ENCODE measurements around the gene NUDT11. TPM values are rescaled to one million over a fixed set of nuclear protein-coding genes. Genes with fewer than 3 reads are reported as not detected.

Gene NUDT11
- total and polyA plus RNA-seq, 10 of the 15 experiments (the other 5 are each of a cell fraction or from before 2014, with no cell fraction given), result 0.06 TPM; not detected in 9

DNA sequence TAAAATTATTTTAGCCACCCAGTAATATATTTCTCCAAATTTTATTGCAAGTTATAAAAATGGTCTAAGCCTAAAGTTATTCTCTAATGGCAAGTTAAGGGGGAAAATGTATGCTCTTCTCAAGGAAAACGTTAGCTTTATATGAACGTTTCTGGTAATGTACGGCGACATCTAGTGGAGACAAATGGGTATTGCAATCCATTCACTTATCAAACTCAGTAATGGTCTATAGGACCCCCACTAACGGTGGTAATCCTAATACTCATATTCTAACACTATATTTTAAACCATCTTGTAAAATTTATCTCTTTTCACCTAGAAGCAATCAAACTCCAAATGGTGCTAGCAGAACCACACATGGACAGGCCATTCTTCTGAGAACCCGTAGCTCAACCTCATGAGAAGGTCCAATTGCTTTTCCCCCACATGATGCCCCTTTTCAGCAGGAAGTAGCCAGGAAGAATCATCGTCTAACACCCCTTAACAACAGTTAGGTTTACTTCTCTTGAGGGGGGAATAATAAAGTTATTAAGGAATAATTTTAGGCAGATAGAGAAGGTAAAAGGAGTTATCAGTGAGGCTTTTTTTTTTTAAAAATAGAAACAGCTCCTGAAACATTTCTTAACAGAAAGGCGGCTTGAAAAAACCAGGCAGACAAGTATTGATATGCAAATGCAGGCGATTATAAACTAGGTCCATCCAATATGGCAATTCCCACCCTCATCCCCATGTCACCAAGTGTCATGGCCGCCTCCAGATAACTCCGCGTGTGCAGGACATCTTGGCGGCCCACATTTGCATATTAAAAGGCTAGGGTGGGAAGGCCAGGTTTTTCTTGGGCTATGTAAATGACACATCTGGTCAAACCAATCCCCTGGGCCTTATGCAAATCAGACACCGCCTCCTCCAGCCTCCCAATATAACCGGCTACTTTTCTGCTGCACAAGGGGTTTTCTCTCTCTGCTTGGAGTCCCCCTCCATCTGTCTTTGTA lies 35.0 kb downstream of the NUDT11 start:
- BruUV-seq (replicated peaks), result no TSS peak
- H3K9me3 ChIP-seq (replicated peaks; ENCODE audit: control insufficient read depth, insufficient read depth, low read length), result no peaks in the 10 kb centered on the region; the same call in 2 of the 3 replicates
- H3K27me3 ChIP-seq (replicated peaks in 1 of 2; ENCODE audit: control insufficient read depth in 2 of 2, insufficient read depth in 2 of 2, low read length in 1 of 2), result no peaks in the 10 kb centered on the region
- POLR2A ChIA-PET, result no interaction called here
- FAIRE-seq (peak; percentile 81), ATAC-seq (peak; percentile 67), DNase-seq (ENCODE audit: low read depth, low spot score) (no peak)
- no peak overlapping the region for H2AFZ ChIP-seq (ENCODE audit: control insufficient read depth, low read depth, low read length)
- whole genome bisulfite sequencing (ENCODE audit: insufficient coverage, insufficient replicate concordance, low lambda C conversion rate, missing lambda C conversion rate), result 14% methylated on average over 15 of the region's 15 CpGs
- H3K9ac ChIP-seq (ENCODE audit: control insufficient read depth, insufficient read depth, low read length), result no peak overlapping the region
- H3K79me2 ChIP-seq (ENCODE audit: control insufficient read depth, insufficient read depth, low read length), result no peaks in the 10 kb centered on the region
- H3K4me3 ChIP-seq, result no peak overlapping the region
- in situ Hi-C loops (cut with MboI), result no loop called here
- intact Hi-C loops (cut with micrococcal nuclease; ENCODE audit: unreplicated experiment), result loop anchor here (5.0 kb wide), 1 partner anchor 314 kb away; no protein-coding TSS in a partner anchor
- TF ChIP-seq, protein P1, sequence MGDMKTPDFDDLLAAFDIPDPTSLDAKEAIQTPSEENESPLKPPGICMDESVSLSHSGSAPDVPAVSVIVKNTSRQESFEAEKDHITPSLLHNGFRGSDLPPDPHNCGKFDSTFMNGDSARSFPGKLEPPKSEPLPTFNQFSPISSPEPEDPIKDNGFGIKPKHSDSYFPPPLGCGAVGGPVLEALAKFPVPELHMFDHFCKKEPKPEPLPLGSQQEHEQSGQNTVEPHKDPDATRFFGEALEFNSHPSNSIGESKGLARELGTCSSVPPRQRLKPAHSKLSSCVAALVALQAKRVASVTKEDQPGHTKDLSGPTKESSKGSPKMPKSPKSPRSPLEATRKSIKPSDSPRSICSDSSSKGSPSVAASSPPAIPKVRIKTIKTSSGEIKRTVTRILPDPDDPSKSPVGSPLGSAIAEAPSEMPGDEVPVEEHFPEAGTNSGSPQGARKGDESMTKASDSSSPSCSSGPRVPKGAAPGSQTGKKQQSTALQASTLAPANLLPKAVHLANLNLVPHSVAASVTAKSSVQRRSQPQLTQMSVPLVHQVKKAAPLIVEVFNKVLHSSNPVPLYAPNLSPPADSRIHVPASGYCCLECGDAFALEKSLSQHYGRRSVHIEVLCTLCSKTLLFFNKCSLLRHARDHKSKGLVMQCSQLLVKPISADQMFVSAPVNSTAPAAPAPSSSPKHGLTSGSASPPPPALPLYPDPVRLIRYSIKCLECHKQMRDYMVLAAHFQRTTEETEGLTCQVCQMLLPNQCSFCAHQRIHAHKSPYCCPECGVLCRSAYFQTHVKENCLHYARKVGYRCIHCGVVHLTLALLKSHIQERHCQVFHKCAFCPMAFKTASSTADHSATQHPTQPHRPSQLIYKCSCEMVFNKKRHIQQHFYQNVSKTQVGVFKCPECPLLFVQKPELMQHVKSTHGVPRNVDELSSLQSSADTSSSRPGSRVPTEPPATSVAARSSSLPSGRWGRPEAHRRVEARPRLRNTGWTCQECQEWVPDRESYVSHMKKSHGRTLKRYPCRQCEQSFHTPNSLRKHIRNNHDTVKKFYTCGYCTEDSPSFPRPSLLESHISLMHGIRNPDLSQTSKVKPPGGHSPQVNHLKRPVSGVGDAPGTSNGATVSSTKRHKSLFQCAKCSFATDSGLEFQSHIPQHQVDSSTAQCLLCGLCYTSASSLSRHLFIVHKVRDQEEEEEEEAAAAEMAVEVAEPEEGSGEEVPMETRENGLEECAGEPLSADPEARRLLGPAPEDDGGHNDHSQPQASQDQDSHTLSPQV (IDR thresholded peaks at IDR 0.05), result 0 out of 2 replicates have a peak, but pooled peaks have one; percentile 17
- TF ChIP-seq RAD21 (IDR thresholded peaks at IDR 0.05; ENCODE audit: insufficient read depth, low read depth, low read length) (peak; percentile 55), CTCF (IDR thresholded peaks at IDR 0.05 in 2 of 3, conservative IDR thresholded peaks at IDR 0.05 in 1 of 3; ENCODE audit: control insufficient read depth in 2 of 3, extremely low read depth in 1 of 3, insufficient read depth in 1 of 3, low read depth in 3 of 3, low read length in 3 of 3) (peak; percentile 72 to 76 (median 73)), SMC3 (IDR thresholded peaks at IDR 0.05; ENCODE audit: borderline replicate concordance, low read length) (peak; percentile 47; the same call in 1 of the 2 replicates)
- TF ChIP-seq, protein P2, sequence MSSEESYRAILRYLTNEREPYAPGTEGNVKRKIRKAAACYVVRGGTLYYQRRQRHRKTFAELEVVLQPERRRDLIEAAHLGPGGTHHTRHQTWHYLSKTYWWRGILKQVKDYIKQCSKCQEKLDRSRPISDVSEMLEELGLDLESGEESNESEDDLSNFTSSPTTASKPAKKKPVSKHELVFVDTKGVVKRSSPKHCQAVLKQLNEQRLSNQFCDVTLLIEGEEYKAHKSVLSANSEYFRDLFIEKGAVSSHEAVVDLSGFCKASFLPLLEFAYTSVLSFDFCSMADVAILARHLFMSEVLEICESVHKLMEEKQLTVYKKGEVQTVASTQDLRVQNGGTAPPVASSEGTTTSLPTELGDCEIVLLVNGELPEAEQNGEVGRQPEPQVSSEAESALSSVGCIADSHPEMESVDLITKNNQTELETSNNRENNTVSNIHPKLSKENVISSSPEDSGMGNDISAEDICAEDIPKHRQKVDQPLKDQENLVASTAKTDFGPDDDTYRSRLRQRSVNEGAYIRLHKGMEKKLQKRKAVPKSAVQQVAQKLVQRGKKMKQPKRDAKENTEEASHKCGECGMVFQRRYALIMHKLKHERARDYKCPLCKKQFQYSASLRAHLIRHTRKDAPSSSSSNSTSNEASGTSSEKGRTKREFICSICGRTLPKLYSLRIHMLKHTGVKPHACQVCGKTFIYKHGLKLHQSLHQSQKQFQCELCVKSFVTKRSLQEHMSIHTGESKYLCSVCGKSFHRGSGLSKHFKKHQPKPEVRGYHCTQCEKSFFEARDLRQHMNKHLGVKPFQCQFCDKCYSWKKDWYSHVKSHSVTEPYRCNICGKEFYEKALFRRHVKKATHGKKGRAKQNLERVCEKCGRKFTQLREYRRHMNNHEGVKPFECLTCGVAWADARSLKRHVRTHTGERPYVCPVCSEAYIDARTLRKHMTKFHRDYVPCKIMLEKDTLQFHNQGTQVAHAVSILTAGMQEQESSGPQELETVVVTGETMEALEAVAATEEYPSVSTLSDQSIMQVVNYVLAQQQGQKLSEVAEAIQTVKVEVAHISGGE (CRISPR knock-in tag; IDR thresholded peaks at IDR 0.05), result no peak
- CTCF ChIA-PET, result interaction anchor here (0.9 to 4.3 kb wide), 19 partner anchors 9 to 1612 kb away, joined by 3 to 32 read pairs (median 4); no protein-coding TSS in a partner anchor
- H3K36me3 ChIP-seq (ENCODE audit: control insufficient read depth in 2 of 2, insufficient read depth in 2 of 2, low read length in 1 of 2), result no peaks in the 10 kb centered on the region
- H4K20me1 ChIP-seq (ENCODE audit: control insufficient read depth, insufficient read depth), result no peaks in the 10 kb centered on the region
- no peak overlapping the region for H3K27ac ChIP-seq (ENCODE audit: control insufficient read depth, insufficient read depth)
- SMC1A ChIA-PET (ENCODE audit: uncharacterized antibody, unreplicated experiment), result interaction anchor here (0.6 to 1.3 kb wide), 3 partner anchors 14 to 770 kb away, joined by 3 to 4 read pairs (median 3); no protein-coding TSS in a partner anchor
- no peak overlapping the region for H3K4me2 ChIP-seq (ENCODE audit: control insufficient read depth, insufficient read depth)
- RAD21 ChIA-PET (ENCODE audit: unreplicated experiment), result interaction anchor here (0.9 to 2.0 kb wide), 4 partner anchors 17 to 125 kb away, joined by 3 to 5 read pairs (median 4); no protein-coding TSS in a partner anchor
- H3K4me1 ChIP-seq (ENCODE audit: control insufficient read depth, insufficient read depth, low read length), result no peaks in the 10 kb centered on the region
